ENCODE data around the gene CDHR3.
A peak's percentile ranks its signal among the peaks of the same experiment; 100 is the strongest.
"Not testable (repeated sequence)": the region's sequence is repeated elsewhere in the genome, so short reads cannot be mapped to it uniquely, and the experiment has no call there.

Gene CDHR3

DNA sequence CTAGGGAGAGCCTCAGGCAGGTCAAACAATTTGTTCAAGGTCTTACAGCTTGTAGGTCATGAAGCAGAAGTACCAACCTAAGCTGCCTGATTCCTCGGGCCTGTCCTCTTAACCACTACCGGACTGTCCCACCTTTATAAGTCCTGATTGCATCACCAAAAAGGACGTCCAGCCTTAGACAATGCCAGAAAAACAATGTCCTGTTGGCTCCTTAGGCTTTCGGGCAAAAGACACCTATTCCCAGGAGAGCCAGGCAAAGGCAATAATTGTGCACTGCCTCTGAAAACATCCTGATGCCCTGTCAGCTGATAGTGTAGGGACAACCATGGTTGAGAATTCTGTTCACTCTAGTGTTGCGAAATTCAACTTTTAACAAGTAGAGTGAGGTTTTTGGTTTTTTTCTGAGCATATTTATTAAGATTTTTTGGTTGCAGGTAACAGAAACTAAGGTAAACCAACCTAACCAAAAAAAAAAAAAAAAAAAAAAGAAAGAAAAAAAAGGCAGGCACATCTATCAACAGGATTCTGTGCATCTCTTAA, 40.5 kb downstream of the CDHR3 start:
- FAIRE-seq: no peak

DNA sequence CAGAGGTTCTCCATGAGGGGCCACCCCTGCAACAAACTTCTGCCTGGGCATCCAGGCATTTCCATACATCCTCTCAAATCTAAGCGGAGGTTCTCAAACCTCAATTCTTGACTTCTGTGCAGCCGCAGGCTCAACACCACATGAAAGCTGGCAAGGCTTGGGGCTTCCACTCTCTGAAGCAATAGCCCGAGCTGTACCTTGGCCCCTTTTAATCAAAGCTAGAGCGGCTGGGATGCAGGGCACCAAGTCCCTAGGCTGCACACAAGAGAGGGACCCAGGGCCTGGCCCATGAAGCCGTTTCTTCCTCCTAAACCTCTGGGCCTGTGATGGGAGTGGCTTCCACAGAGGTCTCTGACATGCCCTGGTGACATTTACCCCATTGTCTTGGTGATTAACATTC, 43.8 kb downstream of the CDHR3 start:
- FAIRE-seq: no peak

DNA sequence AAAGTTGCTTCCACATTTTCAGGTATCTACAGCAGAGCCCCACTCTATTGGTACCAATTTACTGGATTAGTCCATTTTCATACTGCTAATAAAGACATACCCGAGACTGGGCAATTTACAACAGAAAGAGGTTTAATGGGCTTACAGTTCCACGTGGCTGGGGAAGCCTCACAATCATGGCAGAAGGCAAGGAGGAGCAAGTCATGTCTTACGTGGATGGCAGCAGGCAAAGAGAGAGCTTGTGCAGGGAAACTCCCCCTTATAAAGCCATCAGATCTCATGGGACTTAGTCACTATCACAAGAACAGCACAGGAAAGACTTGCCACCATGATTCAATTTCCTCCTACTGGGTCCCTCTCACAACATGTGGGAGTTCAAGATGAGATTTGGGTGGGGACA, 44.7 kb downstream of the CDHR3 start:
- not testable (repeated sequence) for FAIRE-seq

DNA sequence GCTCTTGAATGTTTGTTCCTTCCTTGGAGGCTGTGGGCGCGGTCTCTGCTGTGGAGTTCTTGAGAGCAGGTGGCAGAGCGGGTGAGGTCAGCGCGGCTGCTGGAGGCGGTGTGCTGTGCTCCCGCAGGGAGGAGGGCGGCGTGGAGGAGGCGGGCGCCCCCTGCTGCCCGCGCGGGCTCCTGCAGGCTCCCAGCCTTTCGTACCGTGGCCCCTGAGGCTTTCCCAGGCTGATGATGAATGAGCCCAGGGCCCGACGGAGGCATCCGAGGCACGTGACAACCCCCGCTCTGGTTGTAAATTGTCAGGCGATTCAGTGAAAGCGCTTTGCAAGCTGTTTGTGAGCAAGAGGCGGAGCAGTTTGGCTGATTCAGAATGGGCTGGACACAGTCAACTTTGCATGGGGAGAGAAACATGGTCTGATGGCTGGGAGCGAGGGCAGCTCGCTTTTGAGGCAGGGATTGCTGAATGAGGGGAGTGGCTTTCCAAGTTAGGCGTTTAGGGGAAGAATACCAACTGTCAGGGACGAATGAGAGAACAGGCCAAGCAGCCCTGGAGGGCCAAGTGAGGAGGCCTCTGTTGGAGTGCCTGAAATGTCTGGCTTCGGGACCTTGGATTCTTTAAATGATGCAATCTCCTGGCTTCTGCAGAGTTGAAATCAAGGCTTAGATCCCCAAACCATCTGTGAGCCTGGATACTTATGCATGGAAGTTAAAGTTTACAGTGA, 46.6 kb downstream of the CDHR3 start:
- no peak for FAIRE-seq

DNA sequence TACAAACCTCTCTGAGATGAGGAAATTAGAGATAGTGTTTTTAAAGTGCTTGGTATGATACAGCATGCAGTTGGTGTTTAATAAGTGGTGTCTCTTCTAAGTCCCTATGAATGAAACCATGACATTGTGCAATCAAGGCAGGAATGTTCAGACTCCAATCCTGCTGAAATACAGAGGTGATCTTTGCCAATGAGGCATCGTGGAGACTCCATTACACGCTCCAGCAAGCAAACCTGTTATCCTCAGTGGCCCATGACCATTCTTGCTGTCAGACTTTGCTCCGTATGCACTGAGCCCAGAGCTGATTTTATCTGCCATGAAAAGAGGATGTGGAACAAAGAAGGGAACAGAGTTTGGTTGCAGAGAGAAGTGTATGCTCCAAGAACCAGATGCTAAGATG, 47.3 kb downstream of the CDHR3 start:
- no peak for FAIRE-seq

DNA sequence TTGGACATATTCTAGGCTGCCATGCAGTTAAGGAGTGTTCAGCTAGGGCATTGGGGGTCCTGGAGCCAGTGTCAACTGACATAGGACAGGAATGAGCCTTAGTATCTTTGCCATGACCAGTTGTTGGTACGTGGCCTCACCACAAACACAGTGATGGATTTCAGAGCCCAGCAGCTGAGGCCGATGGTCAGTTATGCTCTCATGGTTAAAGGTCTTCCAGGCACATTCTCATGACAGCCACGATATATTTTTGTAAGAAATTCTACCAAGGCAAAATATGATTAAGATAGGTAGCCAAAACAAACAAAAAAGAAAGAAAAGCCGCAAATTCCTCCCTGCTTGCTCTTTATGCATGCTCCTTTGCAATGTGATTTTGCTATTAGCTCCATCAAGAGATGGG, 47.8 kb downstream of the CDHR3 start:
- no peak for FAIRE-seq

DNA sequence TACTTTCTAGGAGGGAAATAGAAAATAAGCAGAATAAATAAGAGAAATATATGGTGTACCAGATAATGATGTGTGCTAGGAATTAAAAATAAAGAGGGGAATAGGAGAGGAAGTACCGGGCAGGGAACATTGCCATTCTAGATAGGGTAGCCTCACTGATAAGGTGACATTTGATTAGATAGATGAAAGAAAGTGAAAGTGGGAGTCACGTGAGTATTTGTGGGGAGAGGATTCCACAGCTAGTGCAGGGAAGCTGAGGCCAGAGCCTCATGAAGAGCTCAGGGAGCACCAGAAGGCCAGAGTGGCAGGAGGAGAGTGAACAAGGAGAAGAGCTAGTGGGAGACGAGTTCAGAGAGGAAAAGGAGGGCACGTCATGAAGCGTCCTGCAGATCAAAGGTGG, 49.1 kb downstream of the CDHR3 start:
- FAIRE-seq: no peak

DNA sequence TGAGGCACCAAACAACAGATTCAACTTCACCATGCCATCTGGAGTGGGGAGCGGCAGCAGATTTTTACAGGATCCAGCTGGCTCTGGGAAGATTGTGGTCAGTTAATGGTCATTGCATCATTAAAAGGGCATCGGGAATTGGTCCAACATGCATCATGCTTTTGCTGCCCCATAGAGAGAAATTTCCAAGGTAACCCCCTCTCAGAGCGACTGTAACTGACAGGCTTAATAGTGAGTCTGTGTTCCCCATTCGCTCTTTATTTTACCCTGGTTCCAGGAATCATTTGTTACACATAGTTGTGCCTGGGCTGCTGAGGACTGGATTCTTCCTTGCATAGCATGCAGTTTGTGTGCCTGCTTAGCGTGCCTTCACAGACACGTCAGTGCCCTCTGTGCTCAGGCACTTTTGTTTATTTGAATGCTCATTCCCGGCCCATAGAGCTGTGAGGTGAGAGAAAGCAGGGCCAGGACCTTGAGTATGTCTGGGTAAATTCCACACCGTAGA, 49.9 kb downstream of the CDHR3 start:
- no peak for FAIRE-seq

DNA sequence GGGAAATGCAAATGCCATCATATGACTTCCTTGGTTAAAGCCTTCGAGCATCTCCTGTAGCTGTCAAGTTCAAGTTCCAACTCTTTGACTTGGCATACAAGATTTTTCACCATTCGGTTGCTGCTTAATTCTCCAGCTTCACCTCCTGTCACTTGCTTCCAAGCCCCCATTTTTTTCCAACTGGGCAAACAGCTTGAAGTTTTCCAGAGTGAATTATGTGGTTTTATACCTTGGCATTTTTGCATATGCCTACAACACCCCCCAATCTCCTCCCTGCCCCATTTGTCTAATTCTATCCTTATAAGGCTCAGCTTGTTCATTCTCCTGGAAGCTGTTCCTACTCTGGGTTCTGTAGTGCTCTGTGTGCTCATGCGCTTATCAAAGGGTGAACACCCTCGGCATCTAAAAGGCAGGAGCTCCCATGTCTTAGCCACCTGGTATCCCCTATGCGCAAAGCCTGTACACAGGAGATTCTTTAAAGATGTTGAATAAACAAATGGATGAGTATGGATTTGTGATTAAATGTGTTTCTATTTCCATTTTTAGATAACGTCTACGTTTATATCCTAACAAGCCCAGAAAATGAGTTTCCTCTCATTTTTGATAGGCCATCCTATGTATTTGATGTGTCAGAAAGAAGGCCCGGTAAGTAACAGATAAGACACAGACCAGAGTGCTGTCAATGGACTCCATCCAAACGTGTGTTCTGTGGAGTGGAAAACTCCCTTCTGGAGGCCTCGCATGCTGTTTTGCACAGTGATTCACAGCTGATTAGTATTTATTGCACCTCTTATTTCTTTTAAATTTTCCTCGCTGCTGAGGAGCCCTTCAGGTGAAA, 52.5 kb downstream of the CDHR3 start:
- peak; percentile 78 for FAIRE-seq

DNA sequence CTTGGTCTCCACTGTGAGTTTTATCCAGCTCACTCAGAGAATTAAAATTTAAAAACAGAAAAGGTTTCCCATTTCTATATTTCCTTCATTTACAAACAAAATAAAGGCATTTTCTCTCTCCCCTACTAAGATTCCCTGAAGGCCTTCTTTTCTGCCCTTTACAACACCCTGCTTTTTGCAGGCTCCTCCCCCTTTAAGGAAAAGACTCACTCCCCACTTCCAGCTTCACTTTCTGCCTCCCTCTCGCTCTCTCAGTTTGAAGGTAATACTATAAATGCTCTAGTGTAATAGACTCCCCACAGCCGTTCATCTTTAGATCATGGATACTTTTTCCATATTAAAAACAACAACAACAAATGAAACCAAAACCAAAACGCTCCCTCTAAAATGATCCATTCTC, 53.3 kb downstream of the CDHR3 start:
- no peak for FAIRE-seq

DNA sequence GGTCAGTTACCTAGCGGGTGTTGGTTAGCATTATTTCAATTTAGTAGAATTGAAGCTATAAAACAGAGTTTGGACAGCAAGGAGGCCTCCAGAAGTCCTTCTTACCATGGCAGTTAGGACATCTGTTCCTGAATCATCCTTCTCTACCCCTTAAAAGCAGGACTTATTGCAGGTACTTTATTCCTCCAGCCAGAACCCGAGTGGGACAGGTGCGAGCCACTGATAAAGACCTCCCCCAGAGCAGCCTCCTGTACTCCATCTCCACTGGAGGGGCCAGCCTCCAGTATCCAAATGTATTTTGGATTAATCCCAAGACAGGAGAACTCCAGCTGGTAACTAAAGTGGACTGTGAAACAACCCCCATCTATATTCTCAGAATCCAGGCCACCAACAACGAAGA, 54.6 kb downstream of the CDHR3 start:
- no peak for FAIRE-seq

DNA sequence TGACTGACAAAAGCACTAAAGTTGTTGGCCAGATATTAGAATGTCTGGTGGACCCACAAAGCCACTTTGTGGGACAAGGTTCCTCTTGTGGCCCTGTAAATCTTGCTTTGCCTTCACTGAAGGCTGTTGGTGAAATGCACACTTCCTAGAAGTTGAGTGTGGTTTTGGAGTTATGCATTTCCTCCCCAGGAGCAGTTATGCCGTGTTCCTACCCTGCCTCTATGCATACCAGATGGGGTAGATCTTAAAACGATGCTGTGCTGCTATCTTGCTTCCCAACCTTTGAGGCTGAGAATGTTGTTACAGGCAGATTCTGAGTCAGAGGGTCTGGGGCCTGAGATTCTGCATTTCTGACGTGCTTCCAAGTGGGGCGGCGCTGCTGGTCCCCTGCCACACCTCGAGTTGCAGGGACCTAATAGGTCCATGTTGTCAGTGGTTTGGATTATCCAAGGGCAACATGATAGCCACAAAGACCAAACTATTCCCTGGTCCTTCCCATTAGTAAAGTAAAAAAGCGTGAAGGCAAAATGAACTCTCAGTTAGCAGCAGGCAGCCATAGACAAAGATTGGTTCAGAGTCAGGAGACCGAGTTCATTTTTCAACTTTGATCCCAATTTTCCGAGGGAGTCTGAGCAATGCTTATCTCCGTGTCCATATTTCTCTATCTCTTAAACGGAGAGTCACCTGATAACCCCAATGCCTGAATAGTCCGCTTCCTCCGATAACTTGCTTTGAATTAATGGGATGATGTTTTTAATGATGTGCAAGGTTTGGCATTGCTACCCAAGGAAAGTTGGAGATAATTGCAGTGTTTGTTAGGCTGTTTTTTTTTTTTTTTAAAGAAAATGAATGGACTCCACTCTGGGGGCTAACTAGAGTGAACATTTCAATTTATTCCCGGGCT, 55.8 kb downstream of the CDHR3 start:
- no peak for FAIRE-seq

DNA sequence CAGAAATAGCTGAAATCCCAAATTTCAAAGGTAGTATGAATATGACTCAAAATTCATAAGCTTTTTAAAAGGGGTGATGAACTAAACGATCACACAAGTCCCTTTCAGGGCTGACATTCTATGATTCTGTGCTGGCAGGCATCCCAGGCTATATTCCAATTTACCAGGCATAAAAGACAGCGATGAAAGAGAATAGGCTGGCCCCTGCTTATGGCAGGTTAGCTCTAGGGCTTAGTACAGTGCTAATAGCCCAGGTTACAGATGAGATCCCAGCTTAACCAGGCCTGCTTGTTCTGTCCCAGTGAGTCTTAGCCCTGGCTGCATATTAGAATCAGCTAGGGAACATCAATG, 56.4 kb downstream of the CDHR3 start:
- FAIRE-seq: no peak

DNA sequence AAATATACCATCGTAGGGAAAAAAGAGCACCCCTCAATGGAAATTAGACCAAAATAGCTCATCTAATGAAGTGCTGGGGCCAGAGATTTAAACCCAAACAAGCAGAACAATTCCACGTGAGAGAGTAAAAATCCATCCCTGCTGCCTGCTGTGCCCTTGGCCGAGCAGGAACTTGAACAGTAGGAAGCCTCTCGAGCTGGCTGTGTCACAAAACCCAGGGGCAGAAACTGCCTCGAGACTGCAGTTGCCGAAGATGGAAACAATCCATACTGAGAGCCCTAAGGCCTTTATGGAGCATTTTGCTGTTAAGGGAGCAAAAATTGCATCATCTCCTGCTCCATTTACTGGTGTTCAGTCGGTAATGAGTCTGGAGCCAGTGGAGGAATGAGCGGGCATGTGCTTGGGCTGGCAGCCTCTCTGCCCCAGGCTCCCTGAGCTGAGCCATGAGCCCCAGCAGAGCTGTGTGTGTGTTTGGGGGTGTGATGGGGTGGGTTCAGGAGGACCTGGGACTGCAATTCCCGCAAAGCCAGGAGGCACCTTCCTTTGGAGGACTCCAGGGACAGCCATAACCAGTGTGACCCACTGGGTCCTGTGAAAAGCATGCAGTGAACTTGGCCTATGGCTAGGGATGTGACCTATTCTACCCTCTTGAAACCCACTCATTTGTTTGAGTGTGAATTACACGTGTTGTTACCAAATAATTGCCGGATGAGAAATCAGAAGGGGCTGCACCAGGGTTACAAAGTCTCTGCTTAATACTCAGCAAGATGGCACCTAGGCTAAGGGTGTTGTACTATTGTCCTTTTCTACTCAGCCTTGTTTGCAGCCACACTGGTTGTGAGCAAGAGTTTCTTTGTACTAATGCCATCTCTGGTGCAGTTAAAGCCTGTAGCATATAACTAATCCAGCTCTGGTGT, 58.3 kb downstream of the CDHR3 start:
- no peak for FAIRE-seq

DNA sequence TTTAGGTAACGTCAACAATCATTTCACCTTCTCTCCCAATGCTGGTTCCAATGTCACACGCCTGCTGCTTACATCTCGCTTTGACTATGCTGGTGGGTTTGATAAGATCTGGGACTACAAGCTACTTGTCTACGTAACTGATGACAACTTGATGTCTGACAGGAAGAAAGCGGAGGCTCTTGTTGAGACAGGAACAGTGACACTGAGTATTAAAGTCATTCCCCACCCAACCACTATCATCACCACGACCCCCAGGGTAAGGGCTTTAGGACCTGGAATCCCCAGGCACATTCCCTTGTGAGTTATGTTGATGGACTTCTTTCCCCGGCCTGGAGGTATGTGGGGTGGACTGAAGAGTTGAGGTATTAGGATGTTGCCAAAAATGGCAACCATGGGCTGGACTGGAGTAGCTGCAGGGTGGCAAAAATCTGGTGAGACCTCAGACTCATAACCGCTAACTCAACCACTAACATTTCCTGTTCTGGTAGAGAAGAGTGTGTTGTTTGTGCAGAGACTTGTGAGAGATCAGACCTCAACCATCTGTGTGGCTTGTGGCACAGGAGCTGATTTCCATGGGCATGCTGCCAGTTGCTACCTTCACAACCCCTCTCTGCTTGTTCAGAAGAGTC, 59.2 kb downstream of the CDHR3 start:
- FAIRE-seq: no peak

DNA sequence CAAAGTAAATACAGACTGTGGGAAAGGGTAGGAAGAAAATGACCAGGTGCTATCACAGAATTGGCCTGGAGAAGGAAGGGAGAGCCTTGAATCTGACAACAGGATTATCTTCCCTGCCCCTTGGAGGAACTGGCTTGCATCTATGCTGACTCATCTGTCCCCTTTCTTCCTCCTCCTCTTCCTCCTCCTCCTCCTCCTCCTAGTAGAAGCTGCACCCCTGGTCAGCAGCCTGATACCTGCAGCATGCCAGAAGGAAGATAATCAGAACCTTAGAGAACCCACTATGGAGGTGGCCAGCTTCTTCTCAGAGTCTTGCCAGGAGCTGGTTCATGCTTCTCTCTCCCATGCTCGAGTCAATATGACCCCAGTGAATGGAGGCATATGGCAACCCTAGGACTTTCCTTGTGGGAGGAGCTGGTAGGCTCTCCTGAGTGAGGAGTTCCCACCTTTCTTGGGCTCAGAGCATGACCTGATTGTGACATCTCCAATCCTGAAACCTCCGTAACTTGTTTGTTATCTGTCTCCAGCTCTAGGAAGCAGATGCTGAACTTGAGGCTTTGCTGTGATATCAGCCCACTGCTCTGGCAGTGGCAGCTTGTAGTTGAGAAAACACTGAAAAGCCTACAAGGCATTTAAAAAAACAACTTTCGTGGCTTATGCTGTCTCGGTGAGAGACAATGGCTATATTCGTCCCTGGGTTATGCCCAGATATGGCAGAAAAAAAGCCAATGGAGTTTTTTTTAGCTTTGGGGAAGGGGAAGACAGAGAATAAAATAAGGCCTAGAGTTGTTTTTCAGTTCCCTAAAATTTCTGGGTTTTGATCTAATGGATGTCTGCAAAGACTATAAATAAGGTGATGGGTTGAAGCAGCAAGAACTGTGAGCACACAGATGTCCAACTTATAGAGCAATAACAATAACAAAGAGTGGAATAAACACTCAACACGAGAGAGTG, 60.6 kb downstream of the CDHR3 start:
- no peak for FAIRE-seq

DNA sequence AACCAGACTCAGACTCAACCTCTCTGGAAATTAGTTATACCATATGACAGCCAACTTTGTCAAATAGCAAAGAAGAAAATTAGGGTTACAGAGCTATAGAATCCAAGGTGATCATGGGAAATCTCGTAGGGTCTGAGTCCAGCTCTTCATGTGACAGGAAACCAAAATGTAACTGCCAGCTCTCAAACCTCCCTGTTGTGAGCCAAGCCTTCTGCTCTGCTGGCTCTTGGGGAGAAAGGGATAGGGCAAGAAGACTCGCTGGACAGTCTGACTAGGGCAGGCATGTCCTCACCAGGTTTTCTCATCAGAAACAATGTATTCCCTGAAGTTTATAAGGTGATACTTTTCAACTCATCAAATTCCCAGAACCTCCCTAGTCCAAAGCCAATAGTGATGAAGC, 63.0 kb downstream of the CDHR3 start:
- no peak for FAIRE-seq

DNA sequence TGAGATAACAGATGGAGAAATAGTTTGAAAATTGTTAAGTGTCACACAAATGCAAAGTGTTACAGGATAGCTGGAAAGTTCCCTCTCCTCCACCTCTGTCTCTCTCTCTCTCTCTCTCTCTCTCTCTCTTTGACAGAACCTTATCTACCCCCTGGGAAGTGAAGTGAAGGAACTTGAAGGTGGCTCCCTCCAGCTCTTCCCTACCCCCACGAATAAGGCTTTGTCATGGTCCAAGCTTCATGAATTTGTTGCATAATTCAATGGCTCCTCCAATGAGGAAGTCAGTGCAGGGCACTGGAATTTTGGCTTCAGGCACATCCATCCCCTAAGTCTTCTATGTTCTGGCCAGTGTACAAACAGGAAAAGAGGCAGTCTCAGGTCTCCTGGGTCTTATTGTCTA, 66.4 kb downstream of the CDHR3 start:
- FAIRE-seq: no peak

DNA sequence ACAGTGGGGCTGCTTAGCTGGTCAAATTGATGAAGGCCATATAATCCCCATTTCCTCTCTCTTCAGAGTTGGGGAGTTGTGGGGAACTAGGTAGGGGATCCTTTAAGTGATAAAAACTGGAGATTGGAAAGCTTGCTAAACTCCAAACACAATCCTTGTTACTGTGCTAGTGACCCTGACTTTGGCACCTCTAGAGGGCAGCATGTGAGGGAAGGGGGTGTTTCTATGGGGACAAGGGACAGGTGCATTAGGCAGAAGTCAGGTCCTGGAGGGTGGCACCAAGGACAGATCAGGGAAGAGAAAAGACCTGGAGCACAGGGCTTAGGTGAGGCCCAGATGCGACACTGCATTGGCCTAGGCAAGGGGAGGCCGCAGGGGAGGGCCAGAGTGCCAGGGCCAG, 66.9 kb downstream of the CDHR3 start:
- FAIRE-seq: no peak
